ENCODE measurements around the gene SOX30.

GRCh38 chr5:157582731-157583620 lies 69.3 kb downstream of the SOX30 start:
- TF ChIP-seq EZH2 (IDR thresholded peaks at IDR 0.05) (no peak), POLR2AphosphoS5 (IDR thresholded peaks at IDR 0.05; ENCODE audit: borderline replicate concordance, low read depth, low read length) (no peak), FOXP2 (optimal IDR thresholded peaks at IDR 0.05; ENCODE audit: control extremely low read depth, extremely low read length, insufficient read depth) (no peak)

Data from SK-N-MC (cell line).